ENCODE measurements around the gene ACSL6.

Gene ACSL6

GRCh38 chr5:132017316-132017715 lies 5.9 kb upstream of the ACSL6 start:
- DNase-seq (ENCODE audit: low read depth), result no peak

- no peak for DNase-seq (ENCODE audit: low read depth)
Observed at GRCh38 chr5:132016721-132017250, 5.3 kb upstream of the ACSL6 start.

DNA sequence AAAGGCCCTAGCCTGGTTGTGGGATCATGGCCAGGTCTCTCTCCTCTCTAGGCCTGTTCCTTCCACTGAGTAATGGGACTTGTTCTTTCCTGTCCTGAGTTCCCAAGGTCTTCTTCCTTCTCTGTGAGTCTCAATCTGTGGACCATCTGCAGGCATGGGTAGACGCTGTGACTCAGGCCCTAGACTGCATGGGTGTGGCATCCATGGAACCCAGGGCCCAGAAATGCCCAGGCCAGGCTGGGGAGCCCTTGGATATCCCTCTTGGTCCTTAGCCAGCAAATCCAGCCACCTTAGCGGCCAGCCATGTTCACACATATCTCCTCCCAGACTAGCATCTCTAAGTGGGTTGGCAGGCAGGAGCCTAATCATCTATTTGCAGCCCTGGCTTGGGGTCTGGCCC lies 2.3 kb upstream of the ACSL6 start:
- no peak for DNase-seq (ENCODE audit: low read depth)

- no peak for DNase-seq (ENCODE audit: low read depth)
Observed at GRCh38 chr5:132013006-132013689, 1.7 kb upstream of the ACSL6 start.

- DNase-seq (ENCODE audit: low read depth), result no peak
Observed at GRCh38 chr5:132012371-132013005, 1.0 kb upstream of the ACSL6 start.

- no peak for DNase-seq (ENCODE audit: low read depth)
Observed at GRCh38 chr5:132010989-132011621, 353 bp downstream of the ACSL6 start.

- no peak for DNase-seq (ENCODE audit: low read depth)
Observed at GRCh38 chr5:132010645-132010988, 841 bp downstream of the ACSL6 start.

GRCh38 chr5:132009706-132010405 lies 1.6 kb downstream of the ACSL6 start:
- DNase-seq (ENCODE audit: low read depth), result no peak

DNA sequence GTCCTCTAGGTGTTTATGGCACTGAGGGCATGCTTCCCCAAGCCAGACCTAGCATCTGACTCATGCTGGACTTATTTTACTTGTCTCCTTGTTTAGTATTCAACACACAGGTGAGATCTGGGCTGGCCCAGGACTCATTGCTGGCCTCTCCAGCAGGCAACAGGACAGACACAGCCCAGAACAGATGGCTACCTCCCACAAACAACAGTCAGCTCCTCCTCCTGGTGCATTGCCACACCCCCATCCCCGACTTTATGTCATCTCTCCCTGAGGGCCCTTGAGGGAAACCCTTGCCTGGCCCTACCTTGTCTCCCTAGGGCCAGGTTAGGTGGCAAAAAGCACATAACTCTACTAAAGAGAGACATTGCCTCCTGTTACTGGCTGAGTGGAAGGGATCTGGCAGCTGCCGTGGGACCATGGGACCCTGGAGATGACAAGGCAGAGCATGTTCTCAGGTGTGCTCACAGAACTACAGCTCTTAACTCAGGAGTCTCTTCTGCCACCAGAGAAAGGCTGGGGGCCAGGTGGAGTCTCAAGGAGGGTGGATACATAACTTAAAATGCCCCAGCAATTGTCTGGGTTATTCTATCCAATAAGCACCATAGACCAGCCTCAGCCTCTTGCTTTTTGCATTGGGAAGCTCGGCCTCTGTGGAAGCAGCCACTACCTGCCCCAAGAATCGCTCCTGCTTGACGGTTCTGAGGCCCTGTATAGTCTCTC lies 2.3 kb downstream of the ACSL6 start:
- no peak for DNase-seq (ENCODE audit: low read depth)

- DNase-seq (ENCODE audit: low read depth), result no peak
Observed at GRCh38 chr5:132008163-132008473, 3.3 kb downstream of the ACSL6 start.

- DNase-seq (ENCODE audit: low read depth), result peak; percentile 23
Observed at GRCh38 chr5:132007399-132008162, 3.9 kb downstream of the ACSL6 start.

GRCh38 chr5:132006331-132007120 lies 4.9 kb downstream of the ACSL6 start:
- no peak for DNase-seq (ENCODE audit: low read depth)

DNA sequence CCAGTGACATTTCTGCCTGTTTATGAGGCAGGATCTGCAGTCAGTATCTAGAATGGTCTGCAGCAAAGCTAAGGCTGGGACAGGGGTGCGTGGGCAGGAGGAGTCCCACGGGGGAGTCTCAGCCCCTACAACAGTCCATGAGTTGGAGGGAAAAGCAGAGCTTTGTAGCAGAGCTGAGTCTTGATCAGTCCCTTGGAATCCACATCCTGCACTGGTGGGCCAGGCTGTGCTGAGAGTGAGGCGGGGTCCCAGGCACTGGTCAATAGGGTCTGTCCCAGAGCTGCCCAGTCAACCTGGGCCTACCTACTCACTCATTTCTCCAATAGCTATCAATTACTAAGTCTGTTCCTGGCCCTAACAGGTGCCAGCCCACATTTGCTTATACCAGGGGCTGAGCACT lies 5.9 kb downstream of the ACSL6 start:
- no peak for DNase-seq (ENCODE audit: low read depth)

DNA sequence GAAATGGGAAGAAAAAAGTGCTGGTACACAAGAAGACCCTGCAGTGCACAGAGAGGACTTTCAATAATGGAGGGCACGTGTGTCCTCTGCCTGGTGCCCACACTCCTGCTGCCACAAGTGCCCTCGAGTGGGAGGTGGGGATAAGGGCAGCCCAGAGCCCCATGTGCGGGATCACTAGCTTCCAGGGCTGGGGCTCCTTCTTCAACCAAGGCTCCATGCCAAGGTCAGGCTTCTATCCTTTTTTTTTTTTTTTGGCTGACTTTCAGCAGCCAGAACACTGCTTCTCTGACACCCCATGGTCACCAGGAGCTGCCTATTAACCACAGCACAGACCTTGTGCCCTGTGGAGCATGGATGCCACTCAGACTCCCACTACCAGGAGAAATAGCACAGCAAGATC lies 7.5 kb downstream of the ACSL6 start:
- no peak for DNase-seq (ENCODE audit: low read depth)

GRCh38 chr5:132003170-132003744 lies 8.2 kb downstream of the ACSL6 start:
- no peak for DNase-seq (ENCODE audit: low read depth)

DNA sequence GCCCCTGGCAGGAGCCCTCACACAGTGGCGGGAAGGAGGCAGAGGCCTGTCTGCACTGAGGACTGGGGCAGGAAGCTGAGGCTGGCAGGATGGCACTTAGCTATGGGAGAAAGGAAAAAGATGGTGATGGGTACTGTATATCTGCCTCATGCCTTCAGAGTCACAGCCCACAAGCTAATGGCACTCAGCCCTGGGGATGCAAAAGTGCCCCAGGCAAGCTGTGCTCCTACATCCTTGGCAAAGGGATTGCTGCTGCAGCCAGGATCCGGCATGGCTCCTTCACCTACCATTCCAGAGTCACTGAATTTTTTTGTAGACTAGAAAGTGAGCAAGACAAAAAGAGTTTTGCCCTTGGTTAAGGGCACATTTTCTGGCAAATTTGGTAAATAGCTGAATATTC lies 8.7 kb downstream of the ACSL6 start:
- DNase-seq (ENCODE audit: low read depth), result no peak

- peak; percentile 6 for DNase-seq (ENCODE audit: low read depth)
Observed at GRCh38 chr5:132001647-132002561, 9.6 kb downstream of the ACSL6 start.

DNA sequence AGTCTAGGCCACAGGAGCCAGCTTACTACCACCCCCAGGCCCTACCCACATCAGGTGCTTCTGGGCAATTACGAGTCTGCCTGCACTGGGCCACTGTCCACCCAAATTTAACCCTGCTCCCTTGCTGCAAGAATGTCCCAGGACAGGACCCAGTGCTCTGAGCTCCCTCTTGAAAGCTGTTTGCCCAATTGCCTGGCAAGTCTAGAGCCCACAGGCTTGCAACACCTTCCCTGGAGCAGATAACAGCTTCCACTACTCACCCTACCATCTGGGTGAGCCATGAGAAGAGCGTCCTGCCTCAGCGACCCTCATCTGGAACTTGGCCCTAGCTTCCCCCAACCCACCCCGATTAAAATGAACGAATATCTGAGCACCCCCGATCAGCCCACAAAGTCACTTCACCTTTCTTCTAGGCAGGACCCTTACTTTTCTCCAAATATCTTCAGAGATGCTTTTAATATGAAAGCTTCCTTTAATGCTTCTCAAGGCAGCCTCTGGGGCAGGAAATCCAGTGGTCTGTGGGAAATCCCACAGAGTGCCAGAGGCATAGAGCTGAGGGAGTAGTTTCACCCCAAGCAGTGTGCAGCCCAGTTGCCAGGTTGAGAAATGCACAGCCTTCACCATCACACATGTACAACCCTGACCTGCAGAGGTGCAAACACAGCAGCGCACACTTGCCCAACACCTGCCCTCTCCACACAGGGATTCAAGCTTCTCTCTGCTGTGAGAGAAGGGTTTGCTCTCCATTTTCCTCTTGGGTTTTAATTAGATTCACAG lies 10.6 kb downstream of the ACSL6 start:
- DNase-seq (ENCODE audit: low read depth), result no peak

DNA sequence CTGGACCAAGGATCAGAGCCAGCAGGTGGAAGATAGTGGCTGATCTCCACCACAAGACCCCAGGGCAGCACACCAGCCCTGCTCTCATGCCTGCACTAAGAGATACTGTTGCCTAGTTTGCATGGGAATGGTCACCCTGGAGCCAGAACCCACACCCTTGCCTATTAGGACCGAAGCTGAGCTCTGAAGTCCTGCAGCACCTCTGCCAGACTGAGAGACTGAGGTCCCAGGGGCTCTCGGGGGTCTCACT lies 11.3 kb downstream of the ACSL6 start:
- no peak for DNase-seq (ENCODE audit: low read depth)

Data from GM04503 (cell line).